CD4-positive, alpha-beta T cell treated with Interleukin-4 for 1 hour (primary cell): ENCODE results near the gene NR6A1.

Experiments
- DNase-seq, 2 donors: peaks; one replicate each; pipeline ENCODE4 v3.0.0-alpha.2; 2020 to 2022

NR6A1 gene

GRCh38 chr9:124498499-124499146 is 272.5 kb downstream of the NR6A1 start:
- DNase-seq, result no peak

- no peak for DNase-seq
Observed at GRCh38 chr9:124498040-124498439, 273.1 kb downstream of the NR6A1 start.

GRCh38 chr9:124497441-124497840 is 273.7 kb downstream of the NR6A1 start:
- DNase-seq, result no peak

- DNase-seq, result no peak
Observed at GRCh38 chr9:124496463-124496862, 274.6 kb downstream of the NR6A1 start.

GRCh38 chr9:124496075-124496449 is 275.0 kb downstream of the NR6A1 start:
- DNase-seq, result no peak

GRCh38 chr9:124495126-124496074 is 275.7 kb downstream of the NR6A1 start:
- DNase-seq, result no peak

- no peak for DNase-seq
Observed at GRCh38 chr9:124493794-124494479, 277.2 kb downstream of the NR6A1 start.

GRCh38 chr9:124493218-124493617 is 277.9 kb downstream of the NR6A1 start:
- DNase-seq, result no peak

- no peak for DNase-seq
Observed at GRCh38 chr9:124492818-124493217, 278.3 kb downstream of the NR6A1 start.

GRCh38 chr9:124491049-124491975 is 279.8 kb downstream of the NR6A1 start:
- DNase-seq, result no peak

GRCh38 chr9:124490004-124490403 is 281.1 kb downstream of the NR6A1 start:
- DNase-seq, result no peak

- DNase-seq, result no peak
Observed at GRCh38 chr9:124489222-124489621, 281.9 kb downstream of the NR6A1 start.

- DNase-seq, result no peak
Observed at GRCh38 chr9:124488641-124489210, 282.4 kb downstream of the NR6A1 start.

GRCh38 chr9:124487260-124488182 is 283.6 kb downstream of the NR6A1 start:
- no peak for DNase-seq

GRCh38 chr9:124486778-124487259 is 284.3 kb downstream of the NR6A1 start:
- DNase-seq, result no peak

GRCh38 chr9:124485936-124486335 is 285.2 kb downstream of the NR6A1 start:
- DNase-seq, result no peak

GRCh38 chr9:124485201-124485600 is 285.9 kb downstream of the NR6A1 start:
- DNase-seq, result no peak

GRCh38 chr9:124483481-124483880 is 287.6 kb downstream of the NR6A1 start:
- no peak for DNase-seq

- no peak for DNase-seq
Observed at GRCh38 chr9:124482431-124483031, 288.6 kb downstream of the NR6A1 start.

GRCh38 chr9:124481115-124481514 is 290.0 kb downstream of the NR6A1 start:
- DNase-seq, result no peak
